ENCODE measurements around the gene SETD1B. TPM values are rescaled to one million over a fixed set of nuclear protein-coding genes. Genes with fewer than 3 reads are reported as not detected.

SETD1B gene
- polyA plus RNA-seq, 1 donor from 2014 or later = 2.6 TPM

DNA sequence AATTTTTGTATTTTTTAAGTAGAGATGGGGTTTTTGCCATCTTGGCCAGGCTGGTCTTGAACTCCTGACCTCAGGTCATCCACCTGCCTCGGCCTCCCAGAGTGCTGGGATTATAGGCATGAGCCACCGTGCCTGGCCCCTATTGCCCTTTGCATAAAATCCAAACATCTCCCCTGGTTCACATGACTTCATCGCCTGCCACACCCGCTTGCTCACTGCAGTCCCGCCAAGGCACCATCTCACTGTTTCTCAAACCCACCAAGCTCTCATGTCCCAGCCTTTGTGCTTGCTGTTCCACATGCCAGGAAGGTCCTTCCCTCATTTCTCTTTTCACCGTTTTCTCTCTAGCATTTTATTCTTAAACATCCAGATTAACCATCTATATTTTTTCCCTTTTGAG lies 20.0 kb upstream of the SETD1B start:
- H3K9me3 ChIP-seq (ENCODE audit: low read length) = no peaks in the 10 kb centered on the region
- no peak overlapping the region for H2AFZ ChIP-seq (ENCODE audit: low read depth, low read length)
- H3K9me2 ChIP-seq (ENCODE audit: insufficient read depth, low read length) = no peaks in the 10 kb centered on the region
- no peak overlapping the region for H3K27ac ChIP-seq (ENCODE audit: low read length)
- TF ChIP-seq MXI1 (conservative IDR thresholded peaks at IDR 0.05; ENCODE audit: poor library complexity, severe bottlenecking) = no peak
- TF ChIP-seq SMC3 (conservative IDR thresholded peaks at IDR 0.05; ENCODE audit: poor library complexity) = no peak
- TF ChIP-seq EP300 (conservative IDR thresholded peaks at IDR 0.05; ENCODE audit: poor library complexity, severe bottlenecking) = no peak
- no peak for TF ChIP-seq POLR2AphosphoS5 (IDR thresholded peaks at IDR 0.05)
- TF ChIP-seq CTCF (IDR thresholded peaks at IDR 0.05; ENCODE audit: poor library complexity, severe bottlenecking) = no peak
- no peak for TF ChIP-seq EZH2 (IDR thresholded peaks at IDR 0.05; ENCODE audit: borderline replicate concordance, insufficient read depth, low read length, poor library complexity, severe bottlenecking)
- TF ChIP-seq TAF1 (IDR thresholded peaks at IDR 0.05; ENCODE audit: low read depth) = no peak
- no peak for TF ChIP-seq RAD21 (conservative IDR thresholded peaks at IDR 0.05)
- TF ChIP-seq, protein P1, sequence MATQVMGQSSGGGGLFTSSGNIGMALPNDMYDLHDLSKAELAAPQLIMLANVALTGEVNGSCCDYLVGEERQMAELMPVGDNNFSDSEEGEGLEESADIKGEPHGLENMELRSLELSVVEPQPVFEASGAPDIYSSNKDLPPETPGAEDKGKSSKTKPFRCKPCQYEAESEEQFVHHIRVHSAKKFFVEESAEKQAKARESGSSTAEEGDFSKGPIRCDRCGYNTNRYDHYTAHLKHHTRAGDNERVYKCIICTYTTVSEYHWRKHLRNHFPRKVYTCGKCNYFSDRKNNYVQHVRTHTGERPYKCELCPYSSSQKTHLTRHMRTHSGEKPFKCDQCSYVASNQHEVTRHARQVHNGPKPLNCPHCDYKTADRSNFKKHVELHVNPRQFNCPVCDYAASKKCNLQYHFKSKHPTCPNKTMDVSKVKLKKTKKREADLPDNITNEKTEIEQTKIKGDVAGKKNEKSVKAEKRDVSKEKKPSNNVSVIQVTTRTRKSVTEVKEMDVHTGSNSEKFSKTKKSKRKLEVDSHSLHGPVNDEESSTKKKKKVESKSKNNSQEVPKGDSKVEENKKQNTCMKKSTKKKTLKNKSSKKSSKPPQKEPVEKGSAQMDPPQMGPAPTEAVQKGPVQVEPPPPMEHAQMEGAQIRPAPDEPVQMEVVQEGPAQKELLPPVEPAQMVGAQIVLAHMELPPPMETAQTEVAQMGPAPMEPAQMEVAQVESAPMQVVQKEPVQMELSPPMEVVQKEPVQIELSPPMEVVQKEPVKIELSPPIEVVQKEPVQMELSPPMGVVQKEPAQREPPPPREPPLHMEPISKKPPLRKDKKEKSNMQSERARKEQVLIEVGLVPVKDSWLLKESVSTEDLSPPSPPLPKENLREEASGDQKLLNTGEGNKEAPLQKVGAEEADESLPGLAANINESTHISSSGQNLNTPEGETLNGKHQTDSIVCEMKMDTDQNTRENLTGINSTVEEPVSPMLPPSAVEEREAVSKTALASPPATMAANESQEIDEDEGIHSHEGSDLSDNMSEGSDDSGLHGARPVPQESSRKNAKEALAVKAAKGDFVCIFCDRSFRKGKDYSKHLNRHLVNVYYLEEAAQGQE (IDR thresholded peaks at IDR 0.05; ENCODE audit: borderline replicate concordance) = no peak
- H4K20me1 ChIP-seq (ENCODE audit: insufficient read depth) = no peaks in the 10 kb centered on the region
- no peak overlapping the region for H3K4me3 ChIP-seq (ENCODE audit: low read length)
- H3K9ac ChIP-seq (ENCODE audit: low read length) = no peak overlapping the region
- H3K27me3 ChIP-seq (ENCODE audit: insufficient read depth, low read depth, low read length) = no peaks in the 10 kb centered on the region
- no peak overlapping the region for H3K4me2 ChIP-seq (ENCODE audit: low read length)
- H3F3A ChIP-seq (ENCODE audit: insufficient read depth, low read length, poor library complexity, severe bottlenecking) = no peaks in the 10 kb centered on the region
- no peaks in the 10 kb centered on the region for H3K36me3 ChIP-seq (ENCODE audit: insufficient read depth, low read length)
- no peaks in the 10 kb centered on the region for H3K79me2 ChIP-seq (replicated peaks; ENCODE audit: insufficient read depth, low read length)

DNA sequence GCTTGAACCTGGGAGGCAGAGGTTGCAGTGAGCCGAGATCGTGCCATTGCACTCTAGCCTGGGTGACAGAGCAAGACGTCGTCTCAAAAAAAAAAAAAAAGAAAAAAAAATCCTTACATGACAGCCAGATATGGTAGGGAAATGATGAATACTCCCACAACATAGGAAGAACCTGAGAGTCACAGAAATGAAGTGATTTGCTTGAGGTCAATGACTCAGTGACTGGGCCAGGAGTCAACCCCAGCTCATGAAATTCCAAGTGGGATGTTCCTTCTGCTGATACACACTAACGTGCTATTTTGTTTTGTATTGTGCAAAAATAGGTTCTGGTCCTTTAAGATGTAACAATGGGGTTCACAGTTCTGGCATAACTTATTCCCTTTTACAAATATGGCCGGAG lies 19.3 kb upstream of the SETD1B start:
- Histone ChIP-seq H3K79me2 (replicated peaks; ENCODE audit: insufficient read depth, low read length) (no peaks in the 10 kb centered on the region), H3K4me2 (ENCODE audit: low read length) (no peak overlapping the region), H2AFZ (ENCODE audit: low read depth, low read length) (no peak overlapping the region), H3K27me3 (ENCODE audit: insufficient read depth, low read depth, low read length) (no peaks in the 10 kb centered on the region), H3K9me2 (ENCODE audit: insufficient read depth, low read length) (no peaks in the 10 kb centered on the region), H3F3A (ENCODE audit: insufficient read depth, low read length, poor library complexity, severe bottlenecking) (no peaks in the 10 kb centered on the region), H3K36me3 (ENCODE audit: insufficient read depth, low read length) (no peaks in the 10 kb centered on the region), H3K4me3 (ENCODE audit: low read length) (no peak overlapping the region), H4K20me1 (ENCODE audit: insufficient read depth) (no peaks in the 10 kb centered on the region), H3K9me3 (ENCODE audit: low read length) (no peaks in the 10 kb centered on the region), H3K27ac (ENCODE audit: low read length) (no peak overlapping the region), H3K9ac (ENCODE audit: low read length) (no peak overlapping the region)
- TF ChIP-seq POLR2AphosphoS5 (IDR thresholded peaks at IDR 0.05) (no peak), TAF1 (IDR thresholded peaks at IDR 0.05; ENCODE audit: low read depth) (no peak), EP300 (conservative IDR thresholded peaks at IDR 0.05; ENCODE audit: poor library complexity, severe bottlenecking) (no peak), MXI1 (conservative IDR thresholded peaks at IDR 0.05; ENCODE audit: poor library complexity, severe bottlenecking) (no peak), CTCF (IDR thresholded peaks at IDR 0.05; ENCODE audit: poor library complexity, severe bottlenecking) (no peak), EZH2 (IDR thresholded peaks at IDR 0.05; ENCODE audit: borderline replicate concordance, insufficient read depth, low read length, poor library complexity, severe bottlenecking) (no peak), SMC3 (conservative IDR thresholded peaks at IDR 0.05; ENCODE audit: poor library complexity) (no peak), RAD21 (conservative IDR thresholded peaks at IDR 0.05) (no peak)
- TF ChIP-seq, protein P1 (IDR thresholded peaks at IDR 0.05; ENCODE audit: borderline replicate concordance) = no peak

Measured in neural cell (in vitro differentiated cells).